ENCODE data around the gene ATP11A.
"Not testable (repeated sequence)": the region's sequence is repeated elsewhere in the genome, so short reads cannot be mapped to it uniquely, and the experiment has no call there.

Gene ATP11A

DNA sequence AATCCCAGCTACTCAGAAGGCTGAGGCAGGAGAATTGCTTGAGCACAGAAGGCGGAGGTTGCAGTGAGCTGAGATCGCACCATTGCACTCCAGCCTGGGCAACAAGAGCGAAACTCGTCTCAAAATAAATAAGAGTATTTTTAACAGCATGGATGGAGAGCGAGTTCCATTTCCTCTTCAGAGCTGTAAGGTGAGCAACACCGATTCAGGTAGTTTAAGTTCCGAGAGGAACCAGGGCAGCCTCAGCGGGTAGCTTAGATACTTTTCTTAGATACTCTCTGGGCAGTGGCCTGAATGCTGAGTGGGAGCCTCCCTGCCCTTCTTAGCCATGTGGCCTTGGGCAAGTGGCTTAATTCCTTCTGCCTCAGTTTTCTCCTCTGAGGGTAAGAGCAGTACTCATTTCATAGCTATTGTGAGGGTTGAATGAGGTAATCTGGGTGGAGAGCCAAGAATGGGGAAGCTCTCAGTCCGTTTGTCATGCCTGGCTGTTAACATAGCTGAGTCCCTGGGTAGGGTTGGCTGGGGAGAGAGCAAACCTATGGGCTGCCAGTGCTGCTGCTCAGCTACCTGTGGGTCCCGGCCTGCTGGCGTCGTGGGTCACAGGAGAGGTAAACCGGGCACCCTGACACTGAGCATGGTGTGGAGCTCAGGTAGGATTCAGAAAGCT, 4.1 kb downstream of the ATP11A start:
- DNase-seq = no peak

DNA sequence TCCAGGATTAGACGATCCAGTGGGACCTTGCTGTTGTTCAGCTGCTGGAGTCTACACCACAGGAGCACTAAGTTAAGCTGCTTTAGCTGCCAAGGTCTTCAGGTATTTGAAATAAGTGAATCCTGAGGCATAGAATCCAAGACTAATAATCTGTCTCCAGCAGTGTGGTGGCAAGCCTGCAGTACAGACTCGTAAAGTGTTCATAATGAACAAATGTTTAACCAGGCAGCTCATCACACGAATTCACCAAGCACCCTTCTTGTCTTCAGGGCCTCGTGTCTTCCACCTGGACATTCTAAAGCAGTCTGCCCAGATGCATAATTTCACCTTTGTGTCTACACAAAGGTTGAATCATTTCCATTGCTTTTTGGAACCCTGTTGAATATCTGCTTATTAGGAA, 5.3 kb downstream of the ATP11A start:
- DNase-seq = no peak

DNA sequence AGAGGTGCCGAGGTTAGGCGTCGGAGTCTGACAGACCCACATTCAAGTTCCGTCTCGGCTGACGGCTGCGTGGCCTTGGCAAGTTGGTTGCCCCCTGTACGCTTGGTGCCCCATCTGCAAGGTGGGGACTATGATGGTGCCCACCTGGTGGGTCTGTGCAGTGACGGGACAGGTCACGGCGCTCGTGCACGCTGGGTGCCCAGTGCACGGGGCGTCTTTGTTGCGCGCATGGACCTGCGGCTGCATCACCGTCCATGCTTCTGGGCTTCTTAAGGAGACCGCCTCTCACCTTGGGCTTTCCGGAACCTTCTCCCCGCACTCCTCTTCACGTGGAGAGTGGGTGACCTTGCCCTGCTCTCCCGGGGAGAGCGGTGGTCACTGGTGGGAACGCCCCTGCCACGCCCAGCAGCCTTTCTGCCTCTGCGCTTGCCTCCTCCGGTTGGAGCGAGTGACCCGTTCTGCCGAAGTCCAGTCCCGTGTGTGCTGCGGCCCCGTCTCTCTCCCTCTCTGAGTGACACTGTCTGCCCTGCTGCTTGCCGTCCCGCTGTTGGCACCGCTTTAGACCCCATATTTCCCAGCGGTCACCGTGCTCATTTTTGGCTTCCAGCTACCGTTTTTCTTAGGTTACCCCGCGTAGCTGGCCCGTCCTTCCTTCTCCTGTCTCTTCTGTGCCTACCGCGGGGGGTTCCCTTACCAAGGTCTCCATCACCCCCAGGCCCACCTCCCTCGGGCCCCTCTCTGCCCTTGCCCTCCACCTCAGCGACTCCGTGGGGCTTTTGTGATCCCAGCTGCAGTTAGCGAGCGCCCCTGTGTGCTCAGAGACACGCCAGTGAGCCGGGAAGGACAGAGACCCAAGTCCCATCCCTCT, 6.4 kb downstream of the ATP11A start:
- DNase-seq = no peak

DNA sequence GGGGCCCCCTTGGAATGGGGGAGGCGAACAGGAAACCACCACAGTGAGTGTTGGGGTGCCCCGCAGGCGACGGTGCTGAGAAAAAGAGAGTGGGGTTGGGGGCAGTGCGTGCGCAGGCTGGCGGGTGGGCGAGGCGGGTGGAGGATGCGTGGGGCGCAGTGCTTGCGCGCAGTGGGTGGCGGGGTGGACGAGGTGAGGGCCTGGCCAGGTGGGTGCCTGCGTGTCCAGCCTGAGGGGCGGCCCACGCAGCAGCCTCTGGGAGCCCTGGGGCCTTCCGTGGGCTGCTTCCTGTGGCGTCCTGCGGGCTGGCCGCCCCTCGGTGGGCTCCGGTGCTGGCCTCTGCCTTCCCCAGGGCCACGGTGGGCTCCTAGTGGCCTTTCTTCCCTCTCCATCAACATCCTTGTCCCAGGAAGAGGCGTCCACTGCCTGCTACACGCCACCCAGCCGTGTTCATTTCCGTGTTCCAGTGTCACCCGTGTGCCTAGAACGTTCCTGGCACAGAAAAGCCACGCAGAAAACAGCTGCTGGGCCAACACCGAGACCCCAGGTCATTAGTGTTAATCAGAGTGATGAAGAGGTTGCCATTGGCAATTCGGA, 7.1 kb downstream of the ATP11A start:
- no peak for DNase-seq

DNA sequence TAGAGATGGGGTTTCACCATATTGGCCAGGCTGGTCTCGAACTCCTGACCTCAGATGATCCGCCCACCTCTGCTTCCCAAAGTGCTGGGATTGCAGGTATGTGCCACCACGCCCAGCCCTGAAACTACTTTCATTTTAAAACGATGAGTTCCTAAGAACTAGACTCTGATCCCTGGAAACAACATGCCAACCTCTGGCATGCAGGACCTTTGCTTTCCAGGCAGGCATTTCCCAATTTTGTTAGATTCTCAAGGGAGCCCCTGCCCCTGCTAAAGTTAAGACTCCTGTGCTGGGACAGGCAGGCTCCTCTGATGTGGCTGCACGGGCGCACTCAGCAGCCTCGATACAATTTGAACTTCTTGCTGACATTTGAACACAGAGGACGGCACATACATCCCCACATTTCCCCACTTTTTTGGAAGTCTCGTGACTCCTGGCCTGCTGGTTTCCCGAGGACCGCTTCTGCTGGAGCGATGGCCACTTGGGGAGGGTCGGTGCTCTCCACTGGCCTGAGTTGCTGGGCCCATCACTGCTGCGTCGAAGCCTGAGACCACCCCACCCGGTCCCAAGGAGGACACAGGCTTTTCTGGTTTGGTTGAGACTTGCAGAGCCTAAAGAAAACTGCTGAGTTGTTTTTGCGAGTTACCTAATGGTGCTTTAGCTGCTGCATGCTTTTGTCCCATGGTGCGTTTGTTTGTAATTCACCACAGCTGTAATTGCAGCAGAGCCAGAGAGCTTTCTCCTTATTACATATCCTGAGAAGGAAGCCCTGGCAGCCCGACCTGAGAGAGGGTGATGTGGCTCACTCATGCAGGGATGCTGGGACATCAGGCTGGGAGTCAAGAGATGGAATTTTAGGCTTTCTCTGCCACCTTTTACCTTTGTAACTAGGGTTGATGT, 8.2 kb downstream of the ATP11A start:
- no peak for DNase-seq

DNA sequence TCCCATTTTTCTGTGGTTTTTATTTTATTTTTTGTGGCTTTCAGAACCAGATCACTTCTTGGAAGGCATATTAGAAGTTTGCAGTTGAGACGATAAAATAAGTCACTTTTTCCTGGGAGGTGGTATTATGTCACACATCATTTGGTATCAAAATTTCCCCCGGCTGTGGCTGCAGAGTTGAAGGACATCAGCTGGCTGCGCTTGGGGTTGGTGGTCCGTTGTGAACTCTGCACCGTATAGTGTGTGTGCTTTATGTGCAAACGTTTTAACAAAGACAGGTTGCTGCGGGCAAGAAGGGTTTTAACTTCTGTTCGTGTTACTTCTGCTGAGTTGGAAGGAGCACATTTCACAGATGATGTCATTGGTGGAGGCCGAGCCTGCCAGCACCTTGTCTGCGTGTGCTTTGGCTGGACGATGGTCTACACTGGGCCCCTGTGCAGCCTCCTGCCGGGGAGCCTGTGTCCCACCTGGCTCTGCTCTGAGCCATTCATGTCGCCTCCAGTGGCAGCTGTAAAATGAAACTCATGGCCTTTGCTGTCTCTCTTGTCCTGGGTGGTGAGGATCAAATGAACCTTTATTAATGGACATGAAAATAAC, 9.6 kb downstream of the ATP11A start:
- DNase-seq = no peak

DNA sequence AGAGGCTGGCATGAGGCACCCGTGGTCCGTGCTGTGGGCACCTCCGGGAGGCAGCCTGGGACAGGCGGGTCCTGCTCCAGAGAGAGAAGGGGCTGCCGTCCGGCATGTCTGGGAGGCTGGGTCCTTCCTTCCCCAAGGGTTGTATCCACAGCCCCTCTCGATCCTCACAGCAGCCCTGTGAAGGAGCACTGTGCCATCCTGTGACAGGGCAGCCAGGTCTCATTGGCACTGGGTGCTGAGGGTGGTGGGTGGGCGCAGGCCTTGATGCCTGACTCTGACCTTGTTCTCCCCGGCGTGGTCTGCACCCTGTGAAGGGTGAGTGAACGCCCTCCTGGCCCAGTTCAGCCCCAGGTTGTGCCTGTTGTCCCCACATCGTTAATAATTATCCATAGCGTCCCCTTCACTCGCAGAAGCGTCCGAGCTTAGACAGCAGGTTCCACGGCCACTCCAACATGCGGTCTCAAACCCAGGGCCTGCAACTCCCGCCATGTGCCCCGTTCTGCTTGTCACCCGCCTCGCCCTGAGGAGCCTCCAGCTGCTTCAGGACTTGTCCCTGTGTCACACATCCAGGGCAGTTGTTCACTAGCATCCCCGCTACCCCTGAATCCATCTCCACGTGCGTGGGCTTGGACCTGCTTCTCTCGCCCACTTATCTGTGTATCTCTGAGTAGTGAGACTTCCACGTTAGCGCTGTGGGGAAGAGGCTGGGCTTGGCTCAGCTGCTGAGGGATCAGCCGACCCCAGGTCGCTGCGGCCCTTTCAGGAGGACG, 10.6 kb downstream of the ATP11A start:
- no peak for DNase-seq

DNA sequence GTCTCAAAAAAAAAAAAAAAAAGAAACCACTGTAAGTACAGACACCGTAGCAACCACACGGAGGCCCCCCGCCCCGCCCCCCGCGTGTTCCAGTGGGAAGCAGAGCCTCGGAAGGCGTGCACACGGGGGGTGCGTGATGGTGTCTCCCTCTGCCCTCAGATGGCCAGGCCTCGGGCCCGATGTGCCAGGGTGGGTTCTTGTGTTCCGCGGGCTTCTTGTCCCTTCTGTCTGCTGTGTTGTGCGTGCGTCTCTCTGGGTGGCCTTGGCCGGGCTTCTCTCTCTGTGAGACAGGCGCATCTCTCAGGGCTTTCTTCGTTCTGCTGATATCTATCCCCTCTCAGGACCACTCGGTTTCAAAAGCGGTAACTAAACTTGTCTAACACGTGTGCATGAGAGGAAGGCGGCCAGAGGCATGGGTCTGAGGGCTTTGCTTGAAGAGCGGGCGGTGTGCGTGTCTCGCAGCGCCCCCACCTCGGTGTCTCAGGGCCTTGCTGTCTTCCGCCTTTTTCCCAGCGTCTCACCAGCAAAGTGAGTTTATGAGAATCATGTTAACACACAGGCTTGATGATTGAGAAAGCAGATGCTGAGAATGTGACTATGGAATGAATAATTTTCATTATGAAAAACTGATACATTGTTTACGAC, 12.6 kb downstream of the ATP11A start:
- no peak for DNase-seq

DNA sequence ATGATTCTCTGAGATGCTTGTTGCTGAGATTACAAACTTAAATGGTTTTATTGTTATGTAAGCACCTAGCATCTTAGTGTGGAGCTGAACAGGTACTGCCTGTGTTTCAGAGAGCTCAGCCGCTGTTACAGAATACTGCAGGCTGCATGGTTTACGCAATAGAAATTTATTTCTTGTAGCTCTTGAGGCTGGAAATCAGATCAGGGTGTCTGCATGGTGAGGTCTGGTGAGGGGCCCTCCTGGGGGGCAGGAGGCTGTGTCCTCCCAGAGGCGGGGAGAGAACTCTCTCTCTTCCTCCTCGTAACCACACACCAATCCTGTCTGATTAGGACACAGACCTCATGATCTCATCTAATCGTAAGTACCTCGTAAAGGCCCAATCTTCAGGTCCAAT, 13.1 kb downstream of the ATP11A start:
- no peak for DNase-seq

DNA sequence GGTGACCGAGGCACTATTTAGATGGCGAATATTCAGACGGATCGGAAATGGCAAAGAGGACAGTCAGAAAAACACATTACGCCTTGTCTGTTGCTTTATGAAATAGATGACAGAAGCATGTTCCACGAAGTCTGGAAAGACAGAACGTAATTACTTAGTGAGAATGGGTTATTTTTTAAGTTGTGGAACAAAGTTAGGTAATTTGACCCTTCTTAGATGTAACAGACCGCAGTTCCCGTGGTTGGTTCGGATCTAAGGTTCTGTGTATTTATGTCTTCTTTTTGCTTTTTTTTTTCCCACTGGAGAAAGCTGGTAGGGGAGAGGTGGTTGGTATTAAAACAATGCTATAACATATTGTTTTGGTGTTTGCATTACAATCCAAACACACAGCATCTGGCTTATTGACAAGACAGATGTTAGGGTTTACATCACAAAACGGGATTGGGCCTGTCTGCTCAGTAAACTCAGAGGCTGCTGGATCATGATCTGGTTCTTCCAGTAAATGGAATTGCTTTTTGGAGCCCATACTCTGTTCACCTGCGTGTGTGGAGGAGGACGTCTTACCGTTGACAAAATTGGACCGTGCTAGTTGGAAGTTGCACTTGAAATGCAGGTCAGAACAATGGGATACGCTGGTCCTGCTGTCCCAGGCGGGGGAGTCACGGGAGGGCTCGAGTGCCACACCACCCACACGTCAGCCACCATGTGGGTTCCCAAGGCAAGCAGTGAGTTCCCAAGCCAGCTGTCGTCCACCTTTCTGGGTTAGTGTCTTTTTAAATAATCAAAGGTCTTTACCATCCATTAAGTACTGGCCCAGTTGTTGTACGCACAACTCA, 13.8 kb downstream of the ATP11A start:
- DNase-seq = no peak

DNA sequence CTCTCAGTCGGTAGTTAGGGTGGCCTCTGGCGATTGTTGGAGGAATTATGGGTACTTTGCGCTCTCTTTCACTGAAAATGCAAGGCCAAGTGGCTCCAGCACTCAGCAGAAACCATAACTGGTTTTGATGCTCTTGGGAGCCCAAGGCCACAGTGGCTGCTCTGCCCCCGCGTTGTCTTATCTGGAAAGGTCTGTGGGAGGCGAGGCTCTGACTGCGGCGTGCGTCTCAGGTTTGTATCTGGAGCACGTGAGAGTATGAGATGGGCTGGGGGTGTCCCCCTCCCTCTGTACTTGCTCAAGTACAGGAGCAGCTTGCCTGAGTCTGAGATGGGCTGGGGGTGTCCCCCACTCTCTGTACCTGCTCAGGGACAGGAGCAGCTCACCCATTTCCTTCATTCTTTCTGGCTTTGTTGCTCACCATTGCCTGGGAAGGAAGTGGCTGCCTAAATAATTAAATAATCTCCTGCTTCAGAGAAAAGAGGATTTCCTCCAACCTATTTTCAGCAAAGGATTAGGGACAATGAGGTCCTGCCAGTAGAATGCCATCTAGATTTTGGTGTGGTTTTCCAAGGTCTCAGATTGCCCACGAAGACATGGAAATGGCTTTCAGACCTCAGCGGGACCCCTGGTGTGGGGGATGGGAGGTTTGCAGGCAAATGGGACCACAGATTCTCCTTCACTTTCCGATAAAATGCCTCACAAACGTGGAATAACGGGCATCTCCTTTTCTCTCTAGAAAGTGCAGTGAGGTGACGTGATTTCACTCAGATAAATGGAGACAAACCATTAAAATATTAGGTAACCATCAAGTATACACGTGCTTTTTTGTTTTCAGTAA, 14.7 kb downstream of the ATP11A start:
- DNase-seq = no peak

DNA sequence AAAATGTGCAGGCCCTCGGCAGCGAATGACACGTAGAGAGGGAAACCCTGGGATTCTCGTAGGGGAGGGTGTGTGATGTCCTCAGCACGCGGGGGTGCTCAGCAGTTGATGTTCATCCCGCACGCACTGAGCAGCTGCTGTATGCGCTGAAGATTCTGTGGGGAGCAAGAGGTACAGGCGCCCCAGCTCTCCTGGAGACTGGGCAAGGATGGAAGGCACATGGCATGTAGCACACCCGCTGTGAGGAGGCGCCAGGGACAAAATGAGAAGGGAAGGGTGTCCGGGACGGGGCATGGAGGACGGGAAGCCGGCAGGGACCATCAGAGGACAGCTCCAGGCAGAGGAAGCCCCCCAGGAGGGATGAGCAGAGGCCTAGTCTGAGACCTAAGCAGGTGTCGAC, 15.4 kb downstream of the ATP11A start:
- DNase-seq = no peak

DNA sequence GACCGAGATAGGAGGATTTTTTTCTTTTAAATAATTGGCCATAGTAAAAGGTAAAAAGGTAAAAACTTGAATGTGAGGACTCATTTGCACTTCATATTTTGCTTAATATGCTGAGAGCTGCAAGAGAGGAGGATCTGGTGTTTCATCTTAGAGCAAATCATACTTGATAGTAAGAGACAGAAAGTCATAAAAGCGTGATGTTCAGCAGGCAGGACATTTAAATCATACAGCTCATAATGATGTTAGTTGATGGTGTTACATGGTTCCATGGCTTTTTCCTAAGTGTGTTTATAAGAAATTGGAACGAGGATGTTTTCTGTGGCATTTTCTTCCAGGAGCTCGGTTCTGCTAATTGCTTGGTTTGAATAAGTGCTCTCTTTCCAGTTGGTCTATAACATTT, 16.3 kb downstream of the ATP11A start:
- no peak for DNase-seq

DNA sequence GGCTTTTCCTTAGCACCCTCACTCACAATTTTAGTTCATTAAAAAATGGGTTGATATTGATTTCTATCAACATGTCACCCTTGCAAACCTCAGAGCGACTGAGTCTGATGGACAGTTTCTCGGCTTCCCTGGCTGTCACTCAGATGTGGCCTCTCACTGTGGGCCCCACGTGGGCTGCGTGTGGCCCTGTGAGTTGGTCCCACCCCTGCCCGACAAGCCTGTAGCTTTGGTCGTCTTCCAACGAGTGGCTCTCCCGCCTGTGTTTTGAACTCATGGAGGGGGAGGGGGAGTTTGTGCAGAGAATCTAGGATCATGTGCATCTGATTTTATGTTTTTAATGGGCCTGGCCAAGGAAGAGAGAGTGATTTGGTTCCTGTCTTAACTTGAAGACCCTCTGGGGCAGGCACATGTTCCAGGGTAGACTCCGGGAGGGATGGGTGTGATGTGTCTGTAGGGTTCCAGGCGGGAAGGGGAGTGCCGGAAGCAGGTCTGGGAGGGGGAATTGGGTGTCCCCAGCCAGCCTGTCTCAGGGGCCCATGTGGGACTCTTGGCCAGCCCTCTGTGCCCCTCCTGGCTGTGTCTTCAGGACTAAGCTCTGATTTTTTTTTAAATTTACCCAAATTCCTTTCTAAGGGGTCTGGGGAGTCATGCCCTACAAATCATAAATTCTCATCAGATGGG, 18.9 kb downstream of the ATP11A start:
- DNase-seq = no peak

DNA sequence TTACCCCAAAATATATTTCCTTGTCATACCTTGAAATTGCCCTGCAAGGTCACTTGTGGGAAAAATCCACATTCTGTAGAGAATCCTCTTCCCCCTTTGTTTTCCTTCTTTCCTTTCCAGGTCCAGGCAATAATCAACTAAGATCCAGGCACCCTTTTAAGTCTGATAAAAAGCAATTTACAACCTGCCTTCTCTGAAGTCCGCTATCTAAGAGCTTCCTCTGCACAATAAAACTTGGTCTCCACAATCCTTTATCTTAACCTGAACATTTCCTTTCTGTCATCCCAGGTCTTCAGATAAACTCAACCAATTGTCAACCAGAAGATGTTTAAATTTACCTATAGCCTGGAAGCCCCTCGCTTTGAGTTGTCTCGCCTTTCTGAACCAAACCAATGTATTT, 19.5 kb downstream of the ATP11A start:
- not testable (repeated sequence) for DNase-seq

DNA sequence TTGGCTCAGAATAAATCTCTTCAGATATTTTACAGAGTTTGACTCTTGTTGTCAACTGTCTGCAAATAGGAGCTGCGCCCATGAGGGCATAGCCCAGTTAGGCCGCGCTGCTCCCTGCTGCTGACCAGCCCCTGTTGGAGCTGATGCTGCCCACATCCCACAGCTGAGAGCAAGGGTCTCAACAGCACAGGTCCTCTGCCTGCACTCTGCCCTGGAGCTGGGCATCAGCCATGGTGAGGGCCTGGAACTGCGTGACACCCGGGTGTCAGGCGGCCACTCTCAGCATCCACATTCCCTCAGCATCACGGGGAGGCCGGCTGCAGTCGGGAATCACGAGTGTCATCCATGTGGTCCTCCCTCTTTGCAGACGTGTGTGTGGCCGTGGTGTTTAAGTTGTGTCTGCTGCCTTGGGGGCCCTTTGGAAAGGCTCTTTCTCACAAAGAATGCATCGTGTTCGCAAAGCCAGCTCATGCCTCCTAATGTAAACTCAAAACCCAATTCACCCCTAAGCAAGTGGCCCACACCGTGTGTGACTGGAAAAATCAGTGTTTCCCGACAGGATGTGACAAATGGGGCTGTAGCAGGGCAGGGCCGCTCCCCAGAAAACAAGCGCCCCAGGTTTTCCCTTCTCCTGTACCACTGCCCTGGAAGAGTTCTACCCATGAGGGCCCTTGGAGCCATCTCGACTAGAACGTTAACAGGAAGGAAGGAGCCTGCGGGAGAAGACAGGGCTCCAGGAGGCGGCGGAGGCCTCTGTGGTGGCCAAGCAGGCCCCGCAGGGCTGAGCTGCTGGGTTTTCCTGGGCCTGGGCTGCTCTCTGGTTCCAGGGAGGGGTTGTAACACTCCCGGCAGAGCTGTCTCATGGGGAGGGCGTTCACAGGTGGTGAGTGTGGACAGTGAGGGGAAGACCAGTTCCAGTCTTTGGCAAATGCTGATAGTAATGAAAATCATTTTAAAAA, 20.3 kb downstream of the ATP11A start:
- no peak for DNase-seq

DNA sequence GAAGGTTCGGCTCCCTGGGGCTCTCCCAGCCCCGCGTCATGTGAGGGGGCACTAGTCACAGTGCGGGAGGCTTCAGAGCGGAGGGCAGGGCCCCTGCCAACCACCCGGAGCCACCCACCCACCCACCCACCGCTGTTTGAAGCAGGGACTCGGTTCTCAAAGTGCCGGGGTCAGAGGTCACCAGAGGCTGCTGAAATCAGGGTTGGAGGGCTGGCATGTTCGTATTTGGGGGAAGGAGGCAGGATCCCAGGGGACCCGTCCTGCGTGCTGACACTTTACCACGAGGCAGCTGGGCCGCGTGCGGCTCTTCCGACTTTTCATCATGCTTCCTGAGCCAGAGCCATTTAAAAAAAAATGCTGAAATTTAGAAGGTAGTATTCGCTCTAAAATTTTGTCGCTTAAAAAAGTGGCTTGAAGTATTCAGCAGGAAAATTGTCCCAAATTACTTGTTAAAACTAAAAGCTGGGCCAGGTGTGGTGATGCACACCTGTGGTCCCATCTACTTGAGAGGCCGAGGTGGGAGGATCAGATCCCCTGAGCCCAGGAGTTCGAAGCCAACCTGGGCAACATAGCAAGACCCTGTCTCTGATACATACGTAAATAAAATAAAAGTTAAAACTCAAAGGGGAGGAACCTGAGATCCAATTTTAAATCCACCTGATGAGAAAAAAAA, 21.2 kb downstream of the ATP11A start:
- no peak for DNase-seq
